ENCODE results near the gene BLM.

DNA sequence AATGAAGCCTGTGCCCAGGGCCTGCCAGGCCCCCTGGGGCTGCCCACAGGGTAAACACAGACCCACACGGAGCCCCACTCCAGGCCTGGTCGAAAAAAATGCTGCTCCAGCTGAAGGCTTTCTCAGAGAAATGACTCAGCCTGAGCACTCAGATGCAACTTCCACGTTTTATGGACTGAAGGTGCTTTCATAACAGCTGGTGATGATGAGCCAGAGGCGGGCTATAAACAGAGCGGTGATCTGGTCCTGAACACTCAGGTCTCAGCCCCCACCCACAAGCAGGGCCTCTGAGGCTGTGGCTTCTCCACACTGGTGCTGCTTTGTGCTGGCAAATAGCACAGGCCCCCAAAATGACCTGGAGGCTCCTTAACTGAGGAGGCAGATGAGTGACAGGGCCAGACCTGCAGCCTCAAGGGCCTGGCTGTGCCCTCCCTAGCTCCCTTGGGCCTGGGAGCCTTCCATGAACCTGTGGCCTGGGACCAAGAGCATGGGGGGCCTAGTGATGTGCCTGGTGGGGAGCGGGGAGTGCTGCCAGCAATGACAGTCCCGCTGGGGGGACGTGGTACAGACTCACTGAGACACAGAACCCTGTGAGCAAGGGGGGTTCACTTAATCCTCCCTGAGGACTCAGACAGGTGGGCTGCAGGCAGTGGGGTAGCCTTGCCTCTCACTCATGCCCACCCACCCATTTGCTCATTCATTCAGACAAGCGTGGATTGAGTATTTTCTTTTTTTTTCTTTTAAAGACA, 128.2 kb downstream of the BLM start:
- TF ChIP-seq, protein P1, sequence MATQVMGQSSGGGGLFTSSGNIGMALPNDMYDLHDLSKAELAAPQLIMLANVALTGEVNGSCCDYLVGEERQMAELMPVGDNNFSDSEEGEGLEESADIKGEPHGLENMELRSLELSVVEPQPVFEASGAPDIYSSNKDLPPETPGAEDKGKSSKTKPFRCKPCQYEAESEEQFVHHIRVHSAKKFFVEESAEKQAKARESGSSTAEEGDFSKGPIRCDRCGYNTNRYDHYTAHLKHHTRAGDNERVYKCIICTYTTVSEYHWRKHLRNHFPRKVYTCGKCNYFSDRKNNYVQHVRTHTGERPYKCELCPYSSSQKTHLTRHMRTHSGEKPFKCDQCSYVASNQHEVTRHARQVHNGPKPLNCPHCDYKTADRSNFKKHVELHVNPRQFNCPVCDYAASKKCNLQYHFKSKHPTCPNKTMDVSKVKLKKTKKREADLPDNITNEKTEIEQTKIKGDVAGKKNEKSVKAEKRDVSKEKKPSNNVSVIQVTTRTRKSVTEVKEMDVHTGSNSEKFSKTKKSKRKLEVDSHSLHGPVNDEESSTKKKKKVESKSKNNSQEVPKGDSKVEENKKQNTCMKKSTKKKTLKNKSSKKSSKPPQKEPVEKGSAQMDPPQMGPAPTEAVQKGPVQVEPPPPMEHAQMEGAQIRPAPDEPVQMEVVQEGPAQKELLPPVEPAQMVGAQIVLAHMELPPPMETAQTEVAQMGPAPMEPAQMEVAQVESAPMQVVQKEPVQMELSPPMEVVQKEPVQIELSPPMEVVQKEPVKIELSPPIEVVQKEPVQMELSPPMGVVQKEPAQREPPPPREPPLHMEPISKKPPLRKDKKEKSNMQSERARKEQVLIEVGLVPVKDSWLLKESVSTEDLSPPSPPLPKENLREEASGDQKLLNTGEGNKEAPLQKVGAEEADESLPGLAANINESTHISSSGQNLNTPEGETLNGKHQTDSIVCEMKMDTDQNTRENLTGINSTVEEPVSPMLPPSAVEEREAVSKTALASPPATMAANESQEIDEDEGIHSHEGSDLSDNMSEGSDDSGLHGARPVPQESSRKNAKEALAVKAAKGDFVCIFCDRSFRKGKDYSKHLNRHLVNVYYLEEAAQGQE (IDR thresholded peaks at IDR 0.05; ENCODE audit: insufficient read depth in 1 of 2, low read depth in 2 of 2, low read length in 2 of 2): no peak
- TF ChIP-seq POLR2AphosphoS5 (IDR thresholded peaks at IDR 0.05; ENCODE audit: low read depth, low read length): no peak
- no peak for TF ChIP-seq TAF1 (IDR thresholded peaks at IDR 0.05; ENCODE audit: borderline replicate concordance, insufficient read depth, low read length)
- TF ChIP-seq SIN3A (IDR thresholded peaks at IDR 0.05; ENCODE audit: borderline replicate concordance, insufficient read depth, low read length): no peak
- TF ChIP-seq FOXP2 (optimal IDR thresholded peaks at IDR 0.05; ENCODE audit: borderline replicate concordance, extremely low read depth, extremely low read length, insufficient read depth): no peak
